ENCODE results near the gene DEGS2.

- TF ChIP-seq, protein P1, sequence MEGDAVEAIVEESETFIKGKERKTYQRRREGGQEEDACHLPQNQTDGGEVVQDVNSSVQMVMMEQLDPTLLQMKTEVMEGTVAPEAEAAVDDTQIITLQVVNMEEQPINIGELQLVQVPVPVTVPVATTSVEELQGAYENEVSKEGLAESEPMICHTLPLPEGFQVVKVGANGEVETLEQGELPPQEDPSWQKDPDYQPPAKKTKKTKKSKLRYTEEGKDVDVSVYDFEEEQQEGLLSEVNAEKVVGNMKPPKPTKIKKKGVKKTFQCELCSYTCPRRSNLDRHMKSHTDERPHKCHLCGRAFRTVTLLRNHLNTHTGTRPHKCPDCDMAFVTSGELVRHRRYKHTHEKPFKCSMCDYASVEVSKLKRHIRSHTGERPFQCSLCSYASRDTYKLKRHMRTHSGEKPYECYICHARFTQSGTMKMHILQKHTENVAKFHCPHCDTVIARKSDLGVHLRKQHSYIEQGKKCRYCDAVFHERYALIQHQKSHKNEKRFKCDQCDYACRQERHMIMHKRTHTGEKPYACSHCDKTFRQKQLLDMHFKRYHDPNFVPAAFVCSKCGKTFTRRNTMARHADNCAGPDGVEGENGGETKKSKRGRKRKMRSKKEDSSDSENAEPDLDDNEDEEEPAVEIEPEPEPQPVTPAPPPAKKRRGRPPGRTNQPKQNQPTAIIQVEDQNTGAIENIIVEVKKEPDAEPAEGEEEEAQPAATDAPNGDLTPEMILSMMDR (IDR thresholded peaks at IDR 0.05), result no peak
- no peak for TF ChIP-seq POLR2A (IDR thresholded peaks at IDR 0.05)
Measured at GRCh38 chr14:100134586-100134985, 24.9 kb downstream of the DEGS2 start.
